ENCODE measurements around the gene TRAP1. TPM values are rescaled to one million over a fixed set of nuclear protein-coding genes. Genes with fewer than 3 reads are reported as not detected.

The TRAP1 gene
- total RNA-seq, 1 experiment from 2014 or later: 173 TPM

- Histone ChIP-seq H3K4me1 (no peaks in the 10 kb centered on the region), H3K27me3 (replicated peaks; ENCODE audit: control insufficient read depth, insufficient read depth, low read length) (no peaks in the 10 kb centered on the region), H3K9me3 (no peaks in the 10 kb centered on the region), H3K36me3 (ENCODE audit: control insufficient read depth, insufficient read depth, low read length) (peaks cover 4% of the 10 kb centered on the region), H3K4me3 (ENCODE audit: low read depth, low read length) (no peak overlapping the region)
- ChIA-PET CTCF (no interaction called here), POLR2A (no interaction called here)
- Mint-ChIP-seq H3K9me3 (ENCODE audit: unreplicated experiment) (no peaks in the 10 kb centered on the region), H3K27ac (ENCODE audit: unreplicated experiment) (no peak overlapping the region), H3K36me3 (ENCODE audit: insufficient read depth, unreplicated experiment) (peaks cover 74% of the 10 kb centered on the region), H3K4me1 (ENCODE audit: low read depth, unreplicated experiment) (no peaks in the 10 kb centered on the region), H3K27me3 (ENCODE audit: insufficient read depth, unreplicated experiment) (no peaks in the 10 kb centered on the region), H3K4me3 (ENCODE audit: unreplicated experiment) (no peak overlapping the region)
- BruUV-seq (replicated peaks): no TSS peak
- DNase-seq: no peak
- TF ChIP-seq CTCF (IDR thresholded peaks at IDR 0.05; ENCODE audit: insufficient read depth in 1 of 2, low read depth in 1 of 2, low read length in 1 of 2, severe bottlenecking in 1 of 2, unreplicated experiment in 1 of 2): no peak
- intact Hi-C loops (cut with micrococcal nuclease; ENCODE audit: unreplicated experiment): no loop called here
Observed at GRCh38 chr16:3731126-3731935, 14.0 kb upstream of the TRAP1 start.

GRCh38 chr16:3730161-3731125 is 13.1 kb upstream of the TRAP1 start:
- Histone ChIP-seq H3K36me3 (ENCODE audit: control insufficient read depth, insufficient read depth, low read length) (peaks cover 4% of the 10 kb centered on the region; the same call in 1 of the 2 replicates), H3K4me1 (no peaks in the 10 kb centered on the region), H3K27me3 (replicated peaks; ENCODE audit: control insufficient read depth, insufficient read depth, low read length) (no peaks in the 10 kb centered on the region), H3K4me3 (ENCODE audit: low read depth, low read length) (no peak overlapping the region), H3K9me3 (no peaks in the 10 kb centered on the region)
- intact Hi-C loops (cut with micrococcal nuclease; ENCODE audit: unreplicated experiment): no loop called here
- ChIA-PET CTCF (no interaction called here), POLR2A (no interaction called here)
- H3K4me3 Mint-ChIP-seq (ENCODE audit: unreplicated experiment): no peak overlapping the region
- TF ChIP-seq CTCF (IDR thresholded peaks at IDR 0.05; ENCODE audit: insufficient read depth in 1 of 2, low read depth in 1 of 2, low read length in 1 of 2, severe bottlenecking in 1 of 2, unreplicated experiment in 1 of 2): no peak
- no peaks in the 10 kb centered on the region for H3K9me3 Mint-ChIP-seq (ENCODE audit: unreplicated experiment)
- no TSS peak for BruUV-seq (replicated peaks)
- DNase-seq: no peak
- H3K36me3 Mint-ChIP-seq (ENCODE audit: insufficient read depth, unreplicated experiment): peaks cover 73% of the 10 kb centered on the region
- H3K27me3 Mint-ChIP-seq (ENCODE audit: insufficient read depth, unreplicated experiment): no peaks in the 10 kb centered on the region
- no peak overlapping the region for H3K27ac Mint-ChIP-seq (ENCODE audit: unreplicated experiment)
- no peaks in the 10 kb centered on the region for H3K4me1 Mint-ChIP-seq (ENCODE audit: low read depth, unreplicated experiment)
